ENCODE results near the gene ANO2. TPM values are rescaled to one million over a fixed set of nuclear protein-coding genes. Genes with fewer than 3 reads are reported as not detected.

The ANO2 gene
- total RNA-seq, 1 experiment from 2014 or later = not detected

DNA sequence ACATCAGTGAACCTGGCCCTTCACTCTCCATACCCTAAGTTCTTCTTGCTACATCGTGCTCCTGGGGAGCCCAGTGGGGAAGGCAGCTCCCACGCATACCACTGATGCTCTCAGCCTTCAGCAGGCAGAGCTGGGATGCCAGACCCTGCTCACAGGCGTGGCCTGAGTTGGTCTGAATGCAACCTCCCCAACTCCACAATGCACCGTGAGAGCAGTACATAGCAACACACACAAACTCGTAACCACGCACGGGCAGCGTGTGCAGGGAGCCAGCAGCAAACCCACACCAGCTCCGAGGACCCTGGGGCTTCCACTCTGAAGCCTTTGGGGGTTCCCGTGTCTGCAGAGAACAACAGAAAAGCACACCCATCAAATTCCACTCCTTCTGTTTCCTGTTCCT is 37.3 kb downstream of the ANO2 start:
- H3K79me2 ChIP-seq (ENCODE audit: low read length) = no peaks in the 10 kb centered on the region
- H3K4me2 ChIP-seq (ENCODE audit: low read length) = no peak overlapping the region
- peaks cover 50% of the 10 kb centered on the region for H3K27me3 ChIP-seq (ENCODE audit: low read length)
- no peak overlapping the region for H3K27ac ChIP-seq (ENCODE audit: low read length)
- no peaks in the 10 kb centered on the region for H3K4me1 ChIP-seq (ENCODE audit: insufficient read depth, low read length)
- CTCF ChIA-PET = no interaction called here
- no peaks in the 10 kb centered on the region for H3K9me2 ChIP-seq (replicated peaks; ENCODE audit: low read length)
- no peaks in the 10 kb centered on the region for H4K20me1 ChIP-seq (ENCODE audit: low read length)
- no peak overlapping the region for H3K4me3 ChIP-seq (ENCODE audit: low read length)
- no peaks in the 10 kb centered on the region for H3F3A ChIP-seq (ENCODE audit: low read length, unreplicated experiment)
- no peak for ATAC-seq
- no peaks in the 10 kb centered on the region for H3K36me3 ChIP-seq (ENCODE audit: low read depth, low read length)
- intact Hi-C loops (cut with micrococcal nuclease) = no loop called here
- H2AFZ ChIP-seq (ENCODE audit: low read length) = no peak overlapping the region
- POLR2A ChIA-PET (ENCODE audit: unreplicated experiment) = no interaction called here
- no peaks in the 10 kb centered on the region for H3K9me3 ChIP-seq (ENCODE audit: low read length)
- no TSS peak for BruUV-seq (replicated peaks)
- TF ChIP-seq EZH2 (IDR thresholded peaks at IDR 0.05; ENCODE audit: low read length, unreplicated experiment) (no peak), CTCF (conservative IDR thresholded peaks at IDR 0.05; ENCODE audit: low read depth, low read length) (no peak), EZH2phosphoT487 (IDR thresholded peaks at IDR 0.05; ENCODE audit: borderline replicate concordance, low read length) (no peak)
- no peak for DNase-seq
- H3K9ac ChIP-seq (ENCODE audit: low read length) = no peak overlapping the region

DNA sequence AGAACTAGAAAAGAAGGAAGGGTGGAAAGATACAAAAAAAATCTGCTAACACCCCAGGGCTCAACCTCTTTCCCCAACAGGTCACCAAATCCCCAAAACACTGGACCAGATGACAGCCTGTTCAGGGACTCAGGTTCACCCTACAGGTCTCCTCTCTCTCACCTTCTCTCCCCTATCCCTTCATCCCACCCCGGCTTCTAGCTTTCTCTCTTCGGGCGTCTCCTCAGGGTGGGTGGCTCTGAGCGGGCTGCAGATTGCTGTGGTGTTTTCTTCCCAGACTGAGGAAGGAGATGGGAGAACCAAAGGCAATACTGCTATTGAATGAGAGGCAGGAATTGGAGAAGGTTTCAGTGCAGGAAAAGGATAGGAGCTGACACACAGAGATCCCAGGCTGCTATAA is 39.3 kb downstream of the ANO2 start:
- H3F3A ChIP-seq (ENCODE audit: low read length, unreplicated experiment) = no peaks in the 10 kb centered on the region
- H3K27me3 ChIP-seq (ENCODE audit: low read length) = peaks cover 36% of the 10 kb centered on the region
- H3K9me2 ChIP-seq (replicated peaks; ENCODE audit: low read length) = no peaks in the 10 kb centered on the region
- POLR2A ChIA-PET (ENCODE audit: unreplicated experiment) = no interaction called here
- CTCF ChIA-PET = no interaction called here
- ATAC-seq = no peak
- no peak overlapping the region for H3K27ac ChIP-seq (ENCODE audit: low read length)
- BruUV-seq (replicated peaks) = no TSS peak
- H3K9ac ChIP-seq (ENCODE audit: low read length) = no peak overlapping the region
- no peaks in the 10 kb centered on the region for H3K4me1 ChIP-seq (ENCODE audit: insufficient read depth, low read length)
- no peaks in the 10 kb centered on the region for H4K20me1 ChIP-seq (ENCODE audit: low read length)
- no peaks in the 10 kb centered on the region for H3K36me3 ChIP-seq (ENCODE audit: low read depth, low read length)
- no peak for DNase-seq
- H3K79me2 ChIP-seq (ENCODE audit: low read length) = no peaks in the 10 kb centered on the region
- intact Hi-C loops (cut with micrococcal nuclease) = no loop called here
- no peak overlapping the region for H2AFZ ChIP-seq (ENCODE audit: low read length)
- no peak for TF ChIP-seq EZH2 (IDR thresholded peaks at IDR 0.05; ENCODE audit: low read length, unreplicated experiment)
- H3K9me3 ChIP-seq (ENCODE audit: low read length) = no peaks in the 10 kb centered on the region
- no peak overlapping the region for H3K4me3 ChIP-seq (ENCODE audit: low read length)
- H3K4me2 ChIP-seq (ENCODE audit: low read length) = no peak overlapping the region

- intact Hi-C loops (cut with micrococcal nuclease) = no loop called here
- no peak for TF ChIP-seq CTCF (conservative IDR thresholded peaks at IDR 0.05; ENCODE audit: low read depth, low read length)
- TF ChIP-seq EZH2phosphoT487 (IDR thresholded peaks at IDR 0.05; ENCODE audit: borderline replicate concordance, low read length) = no peak
- TF ChIP-seq EZH2 (IDR thresholded peaks at IDR 0.05; ENCODE audit: low read length, unreplicated experiment) = no peak
- ChIA-PET CTCF (no interaction called here), POLR2A (ENCODE audit: unreplicated experiment) (no interaction called here)
- no peaks in the 10 kb centered on the region for H3K9me2 ChIP-seq (replicated peaks; ENCODE audit: low read length)
- H3K36me3 ChIP-seq (ENCODE audit: low read depth, low read length) = no peaks in the 10 kb centered on the region
- H3K4me3 ChIP-seq (ENCODE audit: low read length) = no peak overlapping the region
- no peak overlapping the region for H3K4me2 ChIP-seq (ENCODE audit: low read length)
- no peaks in the 10 kb centered on the region for H3F3A ChIP-seq (ENCODE audit: low read length, unreplicated experiment)
- H3K9ac ChIP-seq (ENCODE audit: low read length) = no peak overlapping the region
- no peak for ATAC-seq
- H3K27ac ChIP-seq (ENCODE audit: low read length) = no peak overlapping the region
- no TSS peak for BruUV-seq (replicated peaks)
- H3K27me3 ChIP-seq (ENCODE audit: low read length) = peaks cover 36% of the 10 kb centered on the region
- no peaks in the 10 kb centered on the region for H4K20me1 ChIP-seq (ENCODE audit: low read length)
- H3K9me3 ChIP-seq (ENCODE audit: low read length) = no peaks in the 10 kb centered on the region
- no peak overlapping the region for H2AFZ ChIP-seq (ENCODE audit: low read length)
- no peaks in the 10 kb centered on the region for H3K79me2 ChIP-seq (ENCODE audit: low read length)
- no peak for DNase-seq
- no peaks in the 10 kb centered on the region for H3K4me1 ChIP-seq (ENCODE audit: insufficient read depth, low read length)
Observed at GRCh38 chr12:5904969-5905368, 40.1 kb downstream of the ANO2 start.
